Subcutaneous adipose tissue (tissue), 4 donors: ENCODE measurements around the gene PCDHA12. TPM values are rescaled to one million over a fixed set of nuclear protein-coding genes. Genes with fewer than 3 reads are reported as not detected.

Experiments used
- CTCF ChIP-seq: fragments of 450-650 bp; IDR thresholded peaks from one replicate; pipeline ENCODE4 v1.5.1; 2016; ENCODE audit warnings: low read depth, mild to moderate bottlenecking, control low read depth, antibody characterized with exemption, moderate library complexity
- total RNA-seq, 4 donors: library from RNA; depleted of rRNA; stranded (reverse); fragments of >200 nt; gene quantifications; one replicate each; pipeline ENCODE4 v1.1.0, GENCODE V29; 2016

PCDHA12 gene
- total RNA-seq, 4 donors from 2014 or later, result 0.17 to 0.22 (median 0.19) TPM; not detected in 1

DNA sequence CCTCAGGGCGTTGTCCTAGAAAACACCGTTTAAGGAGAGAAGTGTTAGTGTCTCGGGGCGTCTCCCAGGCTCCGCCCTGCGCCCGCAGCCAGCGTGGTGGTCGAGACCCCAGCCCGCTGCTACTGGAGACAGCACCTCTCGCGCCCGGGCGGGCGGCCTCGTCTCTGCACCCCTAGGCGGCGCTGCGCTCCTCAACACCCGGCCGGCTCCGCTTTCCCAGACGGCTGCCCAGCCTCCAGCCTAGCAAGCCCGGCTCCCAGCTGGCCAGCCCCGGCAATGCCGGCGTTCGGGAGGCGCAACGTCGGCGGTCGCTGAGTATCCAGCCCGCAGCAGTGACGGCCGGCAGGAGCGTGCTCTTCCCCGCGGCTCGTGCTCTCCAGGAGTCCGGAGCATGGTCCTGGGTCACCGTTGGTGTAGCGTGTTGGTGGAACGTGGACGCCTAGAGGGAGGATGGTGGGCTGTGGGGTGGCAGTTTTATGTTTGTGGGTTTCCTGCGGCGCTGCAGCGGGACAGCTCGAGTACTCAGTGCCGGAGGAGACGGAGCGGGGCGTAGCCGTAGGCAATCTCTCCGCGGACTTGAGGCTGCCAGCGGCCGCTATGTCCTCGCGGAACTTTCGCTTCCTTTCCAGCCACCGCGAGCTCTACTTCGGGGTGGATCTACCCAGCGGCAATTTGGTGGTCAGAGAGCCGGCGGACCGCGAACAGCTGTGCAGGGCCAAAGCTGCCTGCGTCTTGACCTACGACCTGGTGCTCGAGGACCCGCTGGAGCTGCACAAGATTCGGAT lies 51.5 kb downstream of the PCDHA12 start:
- no peak for TF ChIP-seq CTCF

DNA sequence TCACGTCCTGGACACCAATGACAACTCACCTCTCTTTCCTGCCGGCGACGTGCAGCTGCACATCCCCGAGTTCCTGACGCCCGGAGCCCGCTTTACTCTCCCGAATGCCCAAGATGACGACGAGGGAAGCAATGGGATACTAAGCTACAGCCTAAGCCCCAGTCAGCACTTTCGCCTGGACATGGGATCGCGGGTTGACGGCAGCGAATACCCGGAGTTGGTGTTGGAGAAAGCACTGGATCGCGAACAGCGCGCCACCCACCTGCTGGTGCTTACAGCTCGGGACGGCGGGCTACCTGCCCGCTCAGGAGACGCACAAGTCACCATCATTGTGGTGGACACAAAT lies 52.1 kb downstream of the PCDHA12 start:
- no peak for TF ChIP-seq CTCF

Other genes with a start within 250 kb of the PCDHA12 start
- gene CD14, start 242.1 kb upstream of the PCDHA12 start, total RNA-seq, result 100 to 1,000 TPM in 2 of 4 donors, 10 to 100 TPM in 2; 61.2 to 114 (median 97.3) TPM
- 10 to 100 TPM; 11.4 to 64.5 (median 23.7) TPM for gene TMCO6, start 235.9 kb upstream of the PCDHA12 start, total RNA-seq
- 10 to 100 TPM; 63.2 to 83.2 (median 74.8) TPM for gene NDUFA2, start 227.7 kb upstream of the PCDHA12 start, total RNA-seq
- 100 to 1,000 TPM in 3 of 4 donors, 10 to 100 TPM in 1; 80.7 to 144 (median 114) TPM for gene IK, start 227.5 kb upstream of the PCDHA12 start, total RNA-seq
- gene WDR55, start 210.4 kb upstream of the PCDHA12 start, total RNA-seq, result 10 to 100 TPM; 11.4 to 31.6 (median 19.8) TPM
- gene DND1, start 201.7 kb upstream of the PCDHA12 start, total RNA-seq, result 1 to 10 TPM in 2 of 4 donors, under 1 TPM in 1, not detected in 1; 0.66 to 1.3 (median 1.2) TPM
- gene HARS1, start 183.9 kb upstream of the PCDHA12 start, total RNA-seq, result 10 to 100 TPM; 38.4 to 49.8 (median 47.4) TPM
- 10 to 100 TPM; 23.2 to 32.1 (median 31.4) TPM for gene HARS2, start 183.9 kb upstream of the PCDHA12 start, total RNA-seq
- 10 to 100 TPM; 35.0 to 48.7 (median 43.0) TPM for gene ZMAT2, start 174.9 kb upstream of the PCDHA12 start, total RNA-seq
- not detected for gene PCDHA1, start 89.2 kb upstream of the PCDHA12 start, total RNA-seq
- under 1 TPM in 1 of 4 donors, not detected in 3; 0.38 TPM for gene PCDHA2, start 80.5 kb upstream of the PCDHA12 start, total RNA-seq
- gene PCDHA3, start 74.3 kb upstream of the PCDHA12 start, total RNA-seq, result under 1 TPM; 0.16 to 0.34 (median 0.20) TPM
- gene PCDHA4, start 68.2 kb upstream of the PCDHA12 start, total RNA-seq, result 1 to 10 TPM in 1 of 4 donors, under 1 TPM in 3; 0.16 to 1.3 (median 0.76) TPM
- under 1 TPM in 3 of 4 donors, not detected in 1; 0.33 to 0.57 (median 0.51) TPM for gene PCDHA5, start 53.7 kb upstream of the PCDHA12 start, total RNA-seq
- gene PCDHA6, start 47.3 kb upstream of the PCDHA12 start, total RNA-seq, result under 1 TPM; 0.22 to 0.49 (median 0.36) TPM
- gene PCDHA7, start 41.0 kb upstream of the PCDHA12 start, total RNA-seq, result under 1 TPM; 0.17 to 0.44 (median 0.26) TPM
- under 1 TPM in 1 of 4 donors, not detected in 3; 0.17 TPM for gene PCDHA8, start 34.1 kb upstream of the PCDHA12 start, total RNA-seq
- gene PCDHA9, start 26.9 kb upstream of the PCDHA12 start, total RNA-seq, result under 1 TPM in 3 of 4 donors, not detected in 1; under 0.01 to 0.34 (median 0.19) TPM
- 1 to 10 TPM in 1 of 4 donors, under 1 TPM in 3; 0.51 to 1.9 (median 0.66) TPM for gene PCDHA10, start 19.4 kb upstream of the PCDHA12 start, total RNA-seq
- gene PCDHA11, start 6.4 kb upstream of the PCDHA12 start, total RNA-seq, result under 1 TPM in 3 of 4 donors, not detected in 1; 0.22 to 0.34 (median 0.33) TPM
- 1 to 10 TPM in 1 of 4 donors, under 1 TPM in 3; 0.34 to 1.5 (median 0.69) TPM for gene PCDHA13, start 6.8 kb downstream of the PCDHA12 start, total RNA-seq
- 1 to 10 TPM in 1 of 4 donors, under 1 TPM in 3; 0.44 to 1.9 (median 0.74) TPM for gene PCDHAC1, start 51.0 kb downstream of the PCDHA12 start, total RNA-seq
- 1 to 10 TPM in 1 of 4 donors, under 1 TPM in 3; 0.49 to 1.1 (median 0.81) TPM for gene PCDHAC2, start 91.2 kb downstream of the PCDHA12 start, total RNA-seq
- not detected for gene PCDHB1, start 176.1 kb downstream of the PCDHA12 start, total RNA-seq
- 1 to 10 TPM; 1.8 to 3.2 (median 2.1) TPM for gene PCDHB2, start 219.3 kb downstream of the PCDHA12 start, total RNA-seq
- 1 to 10 TPM in 3 of 4 donors, under 1 TPM in 1; 0.85 to 3.8 (median 2.4) TPM for gene PCDHB3, start 225.2 kb downstream of the PCDHA12 start, total RNA-seq
- 1 to 10 TPM; 2.0 to 7.0 (median 4.1) TPM for gene PCDHB4, start 246.5 kb downstream of the PCDHA12 start, total RNA-seq